Measurements from ENCODE around the gene SLC25A25. TPM values are rescaled to one million over a fixed set of nuclear protein-coding genes. Genes with fewer than 3 reads are reported as not detected.

The SLC25A25 gene
- total and polyA plus RNA-seq, 12 donors = 11.4 to 60.6 (median 15.6) TPM

DNA sequence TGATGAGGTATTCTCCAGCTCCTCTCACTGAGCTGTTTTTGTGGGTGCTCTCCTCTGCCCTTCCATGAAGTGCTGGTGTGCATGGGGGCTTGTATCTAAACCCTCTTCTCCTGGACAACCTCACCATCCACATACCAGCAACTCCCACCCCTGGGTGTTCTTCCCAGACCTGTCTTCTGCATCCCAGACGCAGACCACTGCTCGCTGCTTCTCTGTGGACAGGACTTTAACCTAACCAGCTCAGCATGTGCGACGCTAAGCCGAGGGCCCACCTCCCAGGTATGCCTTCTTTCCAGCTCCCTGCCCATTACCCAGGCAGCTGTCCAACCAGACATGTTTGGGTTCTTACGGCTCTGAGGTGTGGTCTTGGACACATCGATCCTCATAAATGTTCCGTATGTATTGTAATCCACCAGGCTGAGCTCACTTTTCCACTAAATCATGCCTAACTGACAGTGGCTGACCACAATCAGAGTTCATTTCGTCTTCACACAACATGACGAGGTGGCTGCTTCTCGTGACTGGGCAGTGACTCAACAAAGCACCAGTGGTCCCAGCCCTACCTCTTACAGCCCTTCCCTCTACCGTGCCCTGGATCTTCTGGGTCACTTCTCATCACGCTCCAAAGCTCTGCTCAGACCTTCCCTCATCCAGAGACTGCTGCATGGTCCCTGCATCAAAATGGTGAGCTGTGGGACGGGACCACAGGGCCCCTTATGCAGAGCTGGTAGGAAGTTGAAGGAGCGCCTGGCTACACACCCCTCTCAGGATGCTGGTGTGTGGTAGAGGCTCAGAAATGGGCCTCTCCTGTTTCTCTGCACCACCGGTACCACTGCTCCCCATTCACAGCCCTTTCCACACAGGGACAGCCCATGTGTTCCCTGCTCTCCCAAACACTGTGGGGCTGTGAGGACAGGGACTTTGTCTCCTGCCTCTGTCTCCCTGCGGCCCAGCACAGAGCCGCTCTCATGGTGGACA is 69.1 kb downstream of the SLC25A25 start:
- Histone ChIP-seq H3K36me3 (replicated peaks in 1 of 2) (no peaks in the 10 kb centered on the region), H3K27ac (no peak overlapping the region), H3K4me3 (no peak overlapping the region), H3K4me1 (replicated peaks in 1 of 2) (no peaks in the 10 kb centered on the region), H3K9me3 (replicated peaks in 1 of 3) (no peaks in the 10 kb centered on the region), H3K27me3 (no peaks in the 10 kb centered on the region)
- TF ChIP-seq POLR2A (IDR thresholded peaks at IDR 0.05) = no peak
- TF ChIP-seq CTCF (IDR thresholded peaks at IDR 0.05) = no peak
- intact Hi-C loops (cut with DNase I) = no loop called here
- no peak for DNase-seq
- 90 to 93% (median 92%) methylated on average over 17 to 18 of the region's 18 CpGs for WGBS, 4 donors

DNA sequence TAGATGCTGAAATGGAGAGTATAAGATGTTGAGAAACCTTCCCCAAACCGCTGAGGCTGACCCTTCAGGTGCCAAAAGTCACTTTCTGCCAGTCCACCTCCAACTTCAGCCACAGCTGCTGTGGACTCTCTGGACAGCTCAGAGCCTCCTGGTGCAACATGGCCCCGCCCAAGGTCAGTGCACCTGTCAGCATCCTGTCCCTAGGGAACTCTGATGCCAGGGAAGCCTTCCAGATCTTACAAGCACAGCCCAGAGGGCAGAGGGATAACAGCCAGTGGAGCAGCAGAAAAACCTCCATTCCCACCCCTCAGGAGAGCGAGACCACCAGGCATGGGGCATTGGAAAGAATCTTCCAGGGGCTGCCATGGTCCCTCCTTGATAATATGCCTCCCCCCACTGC is 70.0 kb downstream of the SLC25A25 start:
- 80 to 86% (median 84%) methylated on average over 1 to 3 of the region's 3 CpGs for WGBS, 4 donors
- H3K4me1 ChIP-seq (replicated peaks in 1 of 2) = no peaks in the 10 kb centered on the region
- H3K9me3 ChIP-seq (replicated peaks in 1 of 3) = no peaks in the 10 kb centered on the region
- H3K4me3 ChIP-seq = no peak overlapping the region
- no peak overlapping the region for H3K27ac ChIP-seq
- intact Hi-C loops (cut with DNase I) = no loop called here
- H3K27me3 ChIP-seq = no peaks in the 10 kb centered on the region
- H3K36me3 ChIP-seq (replicated peaks in 1 of 2) = no peaks in the 10 kb centered on the region
- TF ChIP-seq CTCF (IDR thresholded peaks at IDR 0.05) = no peak
- no peak for TF ChIP-seq POLR2A (IDR thresholded peaks at IDR 0.05)
- DNase-seq = no peak

- H3K36me3 ChIP-seq (replicated peaks in 1 of 2) = no peaks in the 10 kb centered on the region
- no peak overlapping the region for H3K4me3 ChIP-seq
- TF ChIP-seq CTCF (IDR thresholded peaks at IDR 0.05) (no peak), POLR2A (IDR thresholded peaks at IDR 0.05) (no peak)
- intact Hi-C loops (cut with DNase I) = no loop called here
- 75 to 92% (median 86%) methylated on average over 3 to 9 of the region's 16 CpGs for WGBS, 4 donors
- no peaks in the 10 kb centered on the region for H3K27me3 ChIP-seq
- no peak for DNase-seq
- no peak overlapping the region for H3K27ac ChIP-seq
- H3K4me1 ChIP-seq (replicated peaks in 1 of 2) = no peaks in the 10 kb centered on the region
- no peaks in the 10 kb centered on the region for H3K9me3 ChIP-seq (replicated peaks in 1 of 3)
These were observed 71.6 kb downstream of the SLC25A25 start for GRCh38 chr9:128139621-128140020.

DNA sequence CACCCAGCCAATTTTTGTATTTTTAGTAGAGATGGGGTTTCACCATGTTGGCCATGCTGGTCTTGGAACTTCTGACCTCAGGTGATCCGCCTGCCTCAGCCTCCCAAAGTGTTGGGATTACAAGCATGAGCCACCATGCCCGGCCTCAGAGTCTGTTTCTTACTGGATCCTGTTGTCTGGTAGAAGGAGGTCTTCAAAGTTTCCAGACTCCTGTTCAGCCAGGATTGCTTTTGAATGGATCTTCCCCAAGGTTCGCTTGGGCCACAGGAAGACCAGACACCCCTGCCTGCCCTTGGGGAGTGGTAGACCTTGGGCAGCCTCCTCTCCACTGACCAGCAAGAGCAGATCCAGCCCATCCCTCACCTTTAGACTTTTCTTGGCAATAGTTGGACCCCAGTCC is 73.6 kb downstream of the SLC25A25 start:
- no peak for TF ChIP-seq POLR2A (IDR thresholded peaks at IDR 0.05)
- no peak for TF ChIP-seq CTCF (IDR thresholded peaks at IDR 0.05)
- intact Hi-C loops (cut with DNase I) = no loop called here
- Histone ChIP-seq H3K27ac (no peak overlapping the region), H3K27me3 (no peaks in the 10 kb centered on the region), H3K4me1 (replicated peaks in 1 of 2) (no peaks in the 10 kb centered on the region), H3K4me3 (no peak overlapping the region), H3K36me3 (replicated peaks in 1 of 2) (no peaks in the 10 kb centered on the region), H3K9me3 (replicated peaks in 1 of 3) (no peaks in the 10 kb centered on the region)
- WGBS, 4 donors = 91 to 100% (median 98%) methylated on average over 3 of the region's 3 CpGs
- no peak for DNase-seq

All from adrenal gland (tissue), 12 donors.